Measurements from ENCODE around the gene INHA. TPM values are rescaled to one million over a fixed set of nuclear protein-coding genes. Genes with fewer than 3 reads are reported as not detected.

The INHA gene
- total and polyA plus RNA-seq, 2 donors (not counting 1 experiment from before 2014, with no cell fraction given): not detected

DNA sequence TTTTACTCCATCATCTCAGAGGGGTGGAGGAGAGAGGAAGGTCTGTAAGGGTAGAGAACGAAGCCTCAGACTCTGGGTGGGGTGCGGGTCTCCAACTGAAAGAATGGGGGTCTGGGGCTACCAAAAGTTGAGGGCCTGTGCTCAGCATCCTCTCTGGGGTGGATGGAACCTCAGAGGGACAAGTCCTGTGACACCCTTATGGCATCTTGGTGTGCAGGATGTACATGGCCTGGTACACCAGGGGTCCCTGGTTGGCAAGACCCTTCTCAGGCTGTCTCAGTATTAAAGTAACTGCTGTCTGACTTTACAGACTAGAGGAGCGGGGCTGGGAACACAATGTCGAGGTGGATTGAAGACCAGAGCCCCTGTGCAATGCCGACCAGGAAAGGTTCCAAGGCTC lies 53.1 kb downstream of the INHA start:
- H3K4me1 ChIP-seq (ENCODE audit: control insufficient read depth in 2 of 2, insufficient read depth in 2 of 2, low read length in 2 of 2): peaks cover 10 to 20% of the 10 kb centered on the region in 2 donors
- no peak overlapping the region for H3K4me2 ChIP-seq (replicated peaks; ENCODE audit: low read depth, low read length, poor library complexity, severe bottlenecking)
- intact Hi-C loops (cut with micrococcal nuclease): no loop called here
- H3K9me3 Mint-ChIP-seq (ENCODE audit: insufficient read depth): no peaks in the 10 kb centered on the region
- ChIA-PET POLR2A (no interaction called here), CTCF (no interaction called here)
- H2AFZ ChIP-seq (ENCODE audit: insufficient read depth, low read depth, low read length, poor library complexity, severe bottlenecking): no peak overlapping the region
- 99% methylated on average over 5 of the region's 5 CpGs for WGBS (ENCODE audit: insufficient coverage)
- H3K27ac Mint-ChIP-seq: no peak overlapping the region
- H3K4me1 Mint-ChIP-seq: peaks cover 10% of the 10 kb centered on the region
- no peak overlapping the region for H3K4me3 ChIP-seq (ENCODE audit: control extremely low read depth in 1 of 5, extremely low read depth in 1 of 5, insufficient read depth in 1 of 5, low read depth in 2 of 5, low read length in 4 of 5)
- ATAC-seq (ENCODE audit: low read depth) (no peak), DNase-seq (no peak)
- H4K20me1 ChIP-seq (ENCODE audit: control insufficient read depth, insufficient read depth, low read length, poor library complexity, severe bottlenecking): no peaks in the 10 kb centered on the region
- no peaks in the 10 kb centered on the region for H3K36me3 ChIP-seq (replicated peaks in 1 of 2; ENCODE audit: control extremely low read depth in 1 of 2, control insufficient read depth in 1 of 2, extremely low read depth in 1 of 2, insufficient read depth in 2 of 2, low read length in 1 of 2)
- peaks cover 0 to 4% (median 0%) of the 10 kb centered on the region in 3 donors for H3K9me3 ChIP-seq (ENCODE audit: control extremely low read depth in 1 of 3, control insufficient read depth in 2 of 3, insufficient read depth in 1 of 3, low read length in 2 of 3)
- peaks cover 39% of the 10 kb centered on the region for H3K27me3 Mint-ChIP-seq
- no peak overlapping the region for H3K9ac ChIP-seq (ENCODE audit: low read length)
- H3K27ac ChIP-seq (ENCODE audit: low read length in 2 of 2): no peak overlapping the region
- H3K4me3 Mint-ChIP-seq: no peak overlapping the region
- no peak for TF ChIP-seq EZH2 (IDR thresholded peaks at IDR 0.05; ENCODE audit: borderline replicate concordance, insufficient read depth, low read depth, low read length, poor library complexity, severe bottlenecking)
- TF ChIP-seq, protein P1, sequence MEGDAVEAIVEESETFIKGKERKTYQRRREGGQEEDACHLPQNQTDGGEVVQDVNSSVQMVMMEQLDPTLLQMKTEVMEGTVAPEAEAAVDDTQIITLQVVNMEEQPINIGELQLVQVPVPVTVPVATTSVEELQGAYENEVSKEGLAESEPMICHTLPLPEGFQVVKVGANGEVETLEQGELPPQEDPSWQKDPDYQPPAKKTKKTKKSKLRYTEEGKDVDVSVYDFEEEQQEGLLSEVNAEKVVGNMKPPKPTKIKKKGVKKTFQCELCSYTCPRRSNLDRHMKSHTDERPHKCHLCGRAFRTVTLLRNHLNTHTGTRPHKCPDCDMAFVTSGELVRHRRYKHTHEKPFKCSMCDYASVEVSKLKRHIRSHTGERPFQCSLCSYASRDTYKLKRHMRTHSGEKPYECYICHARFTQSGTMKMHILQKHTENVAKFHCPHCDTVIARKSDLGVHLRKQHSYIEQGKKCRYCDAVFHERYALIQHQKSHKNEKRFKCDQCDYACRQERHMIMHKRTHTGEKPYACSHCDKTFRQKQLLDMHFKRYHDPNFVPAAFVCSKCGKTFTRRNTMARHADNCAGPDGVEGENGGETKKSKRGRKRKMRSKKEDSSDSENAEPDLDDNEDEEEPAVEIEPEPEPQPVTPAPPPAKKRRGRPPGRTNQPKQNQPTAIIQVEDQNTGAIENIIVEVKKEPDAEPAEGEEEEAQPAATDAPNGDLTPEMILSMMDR (IDR thresholded peaks at IDR 0.05): no peak
- H3K27me3 ChIP-seq (replicated peaks in 1 of 4; ENCODE audit: control extremely low read depth in 1 of 4, control insufficient read depth in 3 of 4, insufficient read depth in 4 of 4, low read length in 3 of 4): peaks cover 0 to 42% (median 24%) of the 10 kb centered on the region in 4 experiments
- H3K79me2 ChIP-seq (ENCODE audit: control insufficient read depth, insufficient read depth, low read length): no peaks in the 10 kb centered on the region

Small RNA genes within 50 kb of the gene (small RNA-seq; reads per million reads assigned to genes)
- gene MIR3132 (ENCODE audit: insufficient read length, low read depth, low replicate concordance): not detected
- not detected for gene RN7SKP213 (ENCODE audit: insufficient read length, low read depth, low replicate concordance)

Other genes starting within 250 kb of the INHA start
- gene RESP18, start 239.6 kb upstream of the INHA start, total RNA-seq: not detected in 2 replicates
- not detected in 2 replicates for gene RESP18, start 239.6 kb upstream of the INHA start, polyA plus RNA-seq
- gene DNPEP, start 184.4 kb upstream of the INHA start, total RNA-seq: 91.1 and 91.7 TPM in 2 replicates
- 82.6 and 97.4 TPM in 2 replicates for gene DNPEP, start 184.4 kb upstream of the INHA start, polyA plus RNA-seq
- not detected in 2 replicates for gene DES, start 153.9 kb upstream of the INHA start, total RNA-seq
- gene DES, start 153.9 kb upstream of the INHA start, polyA plus RNA-seq: not detected in 2 replicates
- 0.10 and 0.74 TPM in 2 replicates for gene SPEG, start 137.5 kb upstream of the INHA start, total RNA-seq
- 0.03 and 0.95 TPM in 2 replicates for gene SPEG, start 137.5 kb upstream of the INHA start, polyA plus RNA-seq
- 27.8 and 32.0 TPM in 2 replicates for gene GMPPA, start 73.4 kb upstream of the INHA start, total RNA-seq
- 67.9 and 68.8 TPM in 2 replicates for gene GMPPA, start 73.4 kb upstream of the INHA start, polyA plus RNA-seq
- gene ASIC4, start 57.8 kb upstream of the INHA start, total RNA-seq: not detected in 2 replicates
- 0.03 TPM in 1 of 2 replicates, not detected in the other for gene ASIC4, start 57.8 kb upstream of the INHA start, polyA plus RNA-seq
- gene CHPF, start 28.5 kb upstream of the INHA start, total RNA-seq: 1.2 and 1.3 TPM in 2 replicates
- 5.2 and 8.7 TPM in 2 replicates for gene CHPF, start 28.5 kb upstream of the INHA start, polyA plus RNA-seq
- gene TMEM198, start 28.3 kb upstream of the INHA start, total RNA-seq: 0.39 TPM in 1 of 2 replicates, not detected in the other
- gene TMEM198, start 28.3 kb upstream of the INHA start, polyA plus RNA-seq: 1.1 and 2.3 TPM in 2 replicates
- not detected in 2 replicates for gene OBSL1, start 771 bp upstream of the INHA start, total RNA-seq
- gene OBSL1, start 771 bp upstream of the INHA start, polyA plus RNA-seq: 0.12 TPM in 1 of 2 replicates, not detected in the other
- gene STK11IP, start 25.5 kb downstream of the INHA start, total RNA-seq: 55.6 and 60.8 TPM in 2 replicates
- gene STK11IP, start 25.5 kb downstream of the INHA start, polyA plus RNA-seq: 46.8 and 60.3 TPM in 2 replicates
- not detected in 2 replicates for gene SLC4A3, start 55.3 kb downstream of the INHA start, total RNA-seq
- 0.04 and 0.16 TPM in 2 replicates for gene SLC4A3, start 55.3 kb downstream of the INHA start, polyA plus RNA-seq

Data from B cell (primary cell).